GM23248 (cell line): ENCODE results near the gene ZNF497.

ENCODE experiments used
- EZH2 ChIP-seq: fragments of 200-600 bp; sonication (generic); IDR thresholded peaks from 2 replicates; pipeline ENCODE4 v1.6.1; 2018; ENCODE audit warnings: antibody characterized with exemption, mild to moderate bottlenecking; ENCODE audit not compliant: insufficient read depth, poor library complexity, severe bottlenecking
- EZH2phosphoT487 ChIP-seq: fragments of 200-600 bp; sonication (generic); IDR thresholded peaks from 2 replicates; pipeline ENCODE4 v1.6.1; 2018; ENCODE audit warnings: antibody characterized with exemption, moderate library complexity, mild to moderate bottlenecking, low read depth; ENCODE audit not compliant: insufficient read depth

- TF ChIP-seq EZH2phosphoT487 = no peak
- no peak for TF ChIP-seq EZH2
These were observed 44.5 kb upstream of the ZNF497 start for GRCh38 chr19:58406818-58407657.
